IPS DF 6.9 (cell line): ENCODE data around the gene ZFYVE21.
"Not testable (repeated sequence)": the region's sequence is repeated elsewhere in the genome, so short reads cannot be mapped to it uniquely, and the experiment has no call there.

Experiments
- DNase-seq: peaks from one replicate; pipeline ENCODE4 v3.0.0-alpha.2; 2013; ENCODE audit warnings: low read depth, low spot score
- H3K27ac ChIP-seq: one replicate; pipeline ENCODE4 v1.5.1; 2013; ENCODE audit warnings: low read length, control low read depth
- H3K27me3 ChIP-seq: 2 replicates; pipeline ENCODE4 v1.6.1; 2013; ENCODE audit warnings: mild to moderate bottlenecking, low read length; ENCODE audit not compliant: control insufficient read depth, insufficient read depth
- H3K36me3 ChIP-seq: 2 replicates; pipeline ENCODE4 v1.6.1; 2013; ENCODE audit warnings: low read length; ENCODE audit not compliant: control insufficient read depth, insufficient read depth
- H3K4me1 ChIP-seq: 2 replicates; pipeline ENCODE4 v1.6.1; 2013; ENCODE audit warnings: low read length; ENCODE audit not compliant: control insufficient read depth, insufficient read depth
- H3K4me3 ChIP-seq: 2 replicates; pipeline ENCODE4 v1.5.1; 2013; ENCODE audit warnings: mild to moderate bottlenecking, low read length
- H3K9me3 ChIP-seq: 2 replicates; pipeline ENCODE4 v1.6.1; 2013; ENCODE audit warnings: low read length, inconsistent platforms; ENCODE audit not compliant: control insufficient read depth, insufficient read depth
- WGBS: extraction: QIAGEN DNeasy Blood & Tissue Kit; methylation state at CpG from one replicate; pipeline ENCODE4 v1.1.7; 2013; ENCODE audit warnings: mixed read lengths, missing lambda C conversion rate; ENCODE audit not compliant: insufficient read length, insufficient coverage; 5-methylcytosine and 5-hydroxymethylcytosine counted together

ZFYVE21 gene

GRCh38 chr14:103765526-103765925 is 49.9 kb downstream of the ZFYVE21 start:
- Histone ChIP-seq H3K4me1 (peaks cover 2% of the 10 kb centered on the region; the same call in 1 of the 2 replicates), H3K27ac (no peak overlapping the region), H3K36me3 (no peaks in the 10 kb centered on the region), H3K4me3 (no peak overlapping the region), H3K27me3 (no peaks in the 10 kb centered on the region), H3K9me3 (no peaks in the 10 kb centered on the region)
- DNase-seq, result no peak
- no CpG with 5 or more reads among the region's 3 CpGs for WGBS

- no peak for DNase-seq
Observed at GRCh38 chr14:103767336-103767894, 51.8 kb downstream of the ZFYVE21 start.

GRCh38 chr14:103770500-103770899 is 54.9 kb downstream of the ZFYVE21 start:
- no peaks in the 10 kb centered on the region for H3K9me3 ChIP-seq
- WGBS, result no CpG with 5 or more reads among the region's 2 CpGs
- no peaks in the 10 kb centered on the region for H3K27me3 ChIP-seq
- H3K4me3 ChIP-seq, result no peak overlapping the region
- no peaks in the 10 kb centered on the region for H3K4me1 ChIP-seq
- no peak for DNase-seq
- no peak overlapping the region for H3K27ac ChIP-seq
- H3K36me3 ChIP-seq, result no peaks in the 10 kb centered on the region

More at GRCh38 chr14:103767336-103767894, 51.8 kb downstream of the ZFYVE21 start:
- no CpG with 5 or more reads among the region's 4 CpGs for WGBS
- Histone ChIP-seq H3K27me3 (no peaks in the 10 kb centered on the region), H3K4me1 (0 out of 2 replicates have a peak, but pooled peaks cover 2% of the 10 kb centered on the region), H3K9me3 (no peaks in the 10 kb centered on the region), H3K4me3 (no peak overlapping the region), H3K27ac (no peak overlapping the region), H3K36me3 (no peaks in the 10 kb centered on the region)

GRCh38 chr14:103770902-103771301 is 55.3 kb downstream of the ZFYVE21 start:
- WGBS, result no CpG with 5 or more reads among the region's 4 CpGs
- H3K36me3 ChIP-seq, result no peaks in the 10 kb centered on the region
- H3K4me3 ChIP-seq, result no peak overlapping the region
- no peaks in the 10 kb centered on the region for H3K4me1 ChIP-seq
- no peaks in the 10 kb centered on the region for H3K9me3 ChIP-seq
- no peaks in the 10 kb centered on the region for H3K27me3 ChIP-seq
- DNase-seq, result no peak
- H3K27ac ChIP-seq, result no peak overlapping the region

GRCh38 chr14:103772078-103772712 is 56.6 kb downstream of the ZFYVE21 start:
- no peak for DNase-seq
- no peaks in the 10 kb centered on the region for H3K9me3 ChIP-seq
- WGBS, result no CpG with 5 or more reads among the region's 1 CpG
- no peak overlapping the region for H3K27ac ChIP-seq
- no peaks in the 10 kb centered on the region for H3K27me3 ChIP-seq
- H3K36me3 ChIP-seq, result no peaks in the 10 kb centered on the region
- H3K4me1 ChIP-seq, result no peaks in the 10 kb centered on the region
- H3K4me3 ChIP-seq, result no peak overlapping the region

- no peak overlapping the region for H3K4me3 ChIP-seq
- no CpG with 5 or more reads among the region's 2 CpGs for WGBS
- no peaks in the 10 kb centered on the region for H3K27me3 ChIP-seq
- no peak for DNase-seq
- no peak overlapping the region for H3K27ac ChIP-seq
- H3K36me3 ChIP-seq, result no peaks in the 10 kb centered on the region
- no peaks in the 10 kb centered on the region for H3K9me3 ChIP-seq
- H3K4me1 ChIP-seq, result no peaks in the 10 kb centered on the region
Observed at GRCh38 chr14:103773521-103773920, 57.9 kb downstream of the ZFYVE21 start.

GRCh38 chr14:103775506-103775905 is 59.9 kb downstream of the ZFYVE21 start:
- no peaks in the 10 kb centered on the region for H3K9me3 ChIP-seq
- no peaks in the 10 kb centered on the region for H3K4me1 ChIP-seq
- no CpG with 5 or more reads among the region's 7 CpGs for WGBS
- H3K36me3 ChIP-seq, result no peaks in the 10 kb centered on the region
- no peak overlapping the region for H3K4me3 ChIP-seq
- no peak overlapping the region for H3K27ac ChIP-seq
- H3K27me3 ChIP-seq, result no peaks in the 10 kb centered on the region
- DNase-seq, result no peak

GRCh38 chr14:103776319-103776718 is 60.7 kb downstream of the ZFYVE21 start:
- H3K36me3 ChIP-seq, H3K4me3 ChIP-seq, H3K27ac ChIP-seq, H3K27me3 ChIP-seq, H3K4me1 ChIP-seq, DNase-seq, H3K9me3 ChIP-seq: not testable (repeated sequence)
- WGBS, result no CpG with 5 or more reads among the region's 6 CpGs

GRCh38 chr14:103782376-103782775 is 66.8 kb downstream of the ZFYVE21 start:
- H3K4me3 ChIP-seq, result no peak overlapping the region
- DNase-seq, result no peak
- no peaks in the 10 kb centered on the region for H3K9me3 ChIP-seq
- H3K27me3 ChIP-seq, result no peaks in the 10 kb centered on the region
- no CpG with 5 or more reads among the region's 2 CpGs for WGBS
- no peaks in the 10 kb centered on the region for H3K36me3 ChIP-seq
- no peaks in the 10 kb centered on the region for H3K4me1 ChIP-seq
- H3K27ac ChIP-seq, result no peak overlapping the region
